Colon (tissue), 2 donors: ENCODE data around the gene TGIF1.

ENCODE experiments used
- FAIRE-seq: peaks from 2 replicates; lab custom pipeline; 2012; peaks lifted over from hg19 to GRCh38; lab: Jason Lieb, UNC
- donor health status: control.
- donor health status: control.

The TGIF1 gene

GRCh38 chr18:3434685-3435084 lies 15.3 kb upstream of the TGIF1 start:
- no peak for FAIRE-seq

DNA sequence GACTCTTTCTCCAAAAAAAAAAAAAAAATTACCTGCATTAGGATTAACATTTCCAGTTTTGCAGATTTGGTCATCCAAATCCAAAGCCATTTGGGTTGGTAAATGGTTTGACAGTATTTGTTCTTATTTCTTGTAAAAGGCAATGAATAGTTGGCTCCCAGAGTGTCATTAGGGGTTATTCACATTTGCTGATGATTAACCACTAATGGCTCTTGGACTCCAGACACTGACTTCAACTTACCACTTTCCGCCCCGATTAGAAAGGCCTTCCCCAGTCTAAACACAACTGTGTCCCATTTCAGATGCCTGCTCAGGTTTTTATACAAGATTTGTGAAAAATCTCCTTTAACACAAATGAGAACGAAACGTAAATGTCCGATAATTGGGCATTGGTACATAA lies 9.6 kb upstream of the TGIF1 start:
- no peak for FAIRE-seq

DNA sequence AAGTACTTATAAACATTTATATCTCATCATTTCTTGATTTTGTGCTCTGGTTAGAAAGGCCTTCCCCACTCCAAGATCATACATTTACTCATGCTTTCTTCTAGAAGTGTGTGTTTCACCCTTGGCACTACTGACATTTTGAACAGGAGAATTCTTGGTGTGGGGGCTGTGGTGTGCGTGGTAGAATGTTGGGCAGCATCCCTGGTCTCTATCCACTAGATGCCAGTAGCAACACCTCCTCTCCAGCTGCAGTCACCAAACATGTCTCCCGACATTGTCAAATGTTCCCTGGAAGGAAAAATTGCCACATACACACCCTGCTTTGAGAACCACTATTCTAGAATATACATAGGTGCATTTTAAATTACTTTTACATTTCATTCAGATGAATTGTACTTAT lies 8.7 kb upstream of the TGIF1 start:
- FAIRE-seq: no peak

DNA sequence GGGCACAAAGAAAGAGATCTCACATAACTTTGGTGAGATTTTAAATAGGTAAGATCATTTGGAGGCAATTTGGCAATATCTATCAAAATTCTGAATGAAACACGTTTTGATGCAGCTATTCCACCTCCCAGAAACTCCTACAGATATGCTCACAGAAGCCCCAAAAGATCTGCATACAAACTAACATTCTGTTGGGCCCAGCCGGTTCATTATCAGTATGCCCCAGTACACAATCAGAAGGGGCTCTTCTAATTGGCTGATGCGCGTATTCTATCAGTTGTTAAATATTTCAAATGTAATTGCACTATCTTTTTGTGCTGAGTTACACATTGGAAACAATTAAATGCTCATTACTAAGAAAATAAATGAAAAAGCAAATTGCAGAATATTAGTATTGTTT lies 7.1 kb upstream of the TGIF1 start:
- FAIRE-seq: no peak

DNA sequence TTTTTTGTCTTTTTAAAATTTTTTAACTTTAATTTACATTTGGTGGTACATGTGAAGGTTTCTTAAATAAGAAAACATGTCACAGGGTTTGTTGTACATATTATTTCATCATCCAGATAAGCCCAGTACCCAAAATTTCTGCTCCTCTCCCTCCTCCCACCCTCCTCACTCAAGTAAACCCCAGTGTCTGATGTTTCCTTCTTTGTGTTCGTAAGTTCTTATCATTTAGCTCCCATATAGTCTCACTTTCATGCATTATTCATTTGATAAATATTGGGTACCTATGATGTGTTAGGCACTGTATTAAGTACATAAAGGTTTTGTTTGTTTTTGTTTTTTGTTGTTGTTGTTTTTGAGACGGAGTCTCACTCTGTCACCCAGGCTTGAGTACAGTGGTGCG lies 5.7 kb upstream of the TGIF1 start:
- no peak for FAIRE-seq

DNA sequence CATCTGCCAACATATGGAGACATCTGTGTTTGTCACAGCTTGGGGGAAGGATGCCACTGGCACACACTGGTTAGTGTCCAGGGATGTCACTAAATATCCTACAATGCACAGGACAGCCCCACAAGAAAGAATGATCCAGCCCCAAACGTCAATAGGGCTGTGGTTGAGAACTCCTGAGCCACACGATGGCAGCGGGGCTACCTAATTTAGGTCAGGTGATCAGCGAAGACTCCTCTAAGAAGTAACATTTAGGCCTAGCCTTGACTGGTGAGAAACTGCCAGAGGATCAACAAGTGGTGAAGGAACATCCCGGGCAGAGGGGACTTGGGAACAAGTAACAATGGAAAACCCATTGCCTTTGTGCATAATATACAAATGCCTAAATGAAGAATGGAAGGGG lies 5.0 kb upstream of the TGIF1 start:
- no peak for FAIRE-seq

- no peak for FAIRE-seq
These were observed 2.7 kb upstream of the TGIF1 start for GRCh38 chr18:3447068-3447894.

DNA sequence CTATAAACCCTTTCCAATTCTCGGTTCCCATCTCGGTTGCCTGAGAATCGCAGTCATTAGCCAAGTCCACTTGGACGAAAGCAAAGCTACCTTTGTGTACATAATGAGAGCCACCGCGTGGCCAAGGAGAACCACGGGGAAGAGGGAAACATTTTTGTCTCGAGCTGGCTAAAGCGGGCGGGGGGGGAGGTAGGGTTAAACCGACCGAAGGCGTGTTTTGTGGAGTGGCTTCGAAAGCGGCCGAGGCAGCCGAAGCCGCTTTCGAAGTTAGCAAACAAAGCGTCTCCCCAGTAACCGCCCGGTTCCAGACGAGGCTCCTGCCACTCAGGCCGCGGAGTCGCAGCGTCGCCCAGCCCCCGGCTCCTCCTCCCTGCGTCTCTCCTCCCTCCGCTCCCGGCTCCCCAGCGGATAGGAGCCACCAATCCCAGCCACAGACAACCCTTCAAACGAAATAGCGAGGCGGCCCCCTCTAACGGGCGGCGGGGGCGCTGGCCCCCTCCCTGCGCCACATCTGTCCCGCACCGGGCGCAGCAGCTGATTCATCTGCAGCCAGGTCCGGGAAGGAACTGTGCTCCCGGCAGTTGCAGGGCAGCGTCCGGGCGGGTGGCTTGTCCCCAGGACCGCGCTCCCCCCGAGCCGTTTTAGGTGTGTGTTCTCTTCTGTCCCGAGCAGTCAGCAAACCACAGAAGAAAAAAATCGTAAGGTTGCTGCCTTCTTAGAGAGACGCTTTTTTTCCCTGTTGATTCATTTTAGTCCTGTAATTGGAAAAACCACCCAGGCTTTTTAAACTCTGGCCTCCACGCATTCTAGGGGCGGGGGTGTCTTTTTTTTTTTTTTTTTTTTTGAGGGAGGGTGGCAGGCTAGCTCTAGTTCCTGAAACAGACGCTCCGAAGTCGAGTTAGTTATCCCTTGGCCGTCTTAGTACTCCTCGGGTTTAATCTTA lies 1.8 kb upstream of the TGIF1 start:
- no peak for FAIRE-seq

DNA sequence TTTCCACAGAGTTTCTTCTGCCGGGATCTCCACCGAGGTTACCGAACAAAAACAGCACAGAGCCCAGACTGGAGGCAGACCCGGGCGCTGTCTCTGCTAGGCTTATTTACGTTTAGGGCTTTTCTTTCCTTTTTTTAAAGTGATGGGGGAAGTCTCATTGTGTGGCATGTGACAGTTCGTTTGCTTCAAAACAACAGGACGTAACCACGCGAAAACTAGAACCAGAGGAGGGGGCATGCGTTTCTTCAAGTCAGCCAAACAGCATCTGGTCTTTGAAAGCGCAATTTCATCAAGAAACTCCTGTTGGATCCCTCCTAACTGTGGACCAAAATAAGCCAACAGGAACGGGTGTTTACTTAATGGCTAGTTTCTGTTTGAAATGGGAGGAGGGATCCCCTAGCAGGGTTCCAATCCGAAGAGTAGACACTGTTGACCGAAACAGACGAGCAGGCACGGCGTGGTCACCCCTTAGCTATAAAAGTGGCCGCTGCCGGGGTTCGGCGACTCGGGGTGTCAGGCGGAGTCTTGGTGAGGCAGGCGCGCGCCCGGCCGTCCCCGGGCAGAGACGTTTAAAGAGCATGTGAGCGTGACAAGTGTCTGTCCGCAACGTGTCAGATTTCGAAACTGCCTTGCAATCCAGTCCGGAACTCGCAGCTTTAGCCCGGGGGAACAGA lies 997 bp upstream of the TGIF1 start:
- no peak for FAIRE-seq

DNA sequence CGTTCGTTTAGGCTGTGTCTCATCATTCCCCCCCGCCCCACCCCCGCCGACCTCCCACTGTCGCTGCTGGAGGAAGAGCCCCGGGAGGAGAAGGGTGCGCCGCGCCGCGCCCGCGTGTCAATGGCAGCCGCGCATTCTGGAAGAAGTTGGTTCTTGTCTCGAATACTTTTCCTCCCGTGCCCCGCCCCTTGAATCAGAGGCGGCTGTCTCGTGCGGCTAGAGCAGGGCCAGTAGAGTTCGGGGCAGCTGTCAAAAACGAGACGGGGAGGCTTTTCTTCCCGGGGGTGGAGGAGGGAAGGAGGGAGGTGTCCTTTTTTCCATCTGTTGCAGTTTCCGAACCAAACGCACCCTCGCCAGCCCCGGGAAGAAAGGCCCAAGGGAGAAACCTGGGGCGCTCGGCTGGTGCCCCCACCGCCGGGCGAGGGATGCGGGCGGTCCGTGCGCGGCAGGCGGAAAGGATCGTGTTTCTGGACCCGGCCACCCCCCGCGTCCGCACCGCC lies 410 bp upstream of the TGIF1 start:
- FAIRE-seq: no peak

DNA sequence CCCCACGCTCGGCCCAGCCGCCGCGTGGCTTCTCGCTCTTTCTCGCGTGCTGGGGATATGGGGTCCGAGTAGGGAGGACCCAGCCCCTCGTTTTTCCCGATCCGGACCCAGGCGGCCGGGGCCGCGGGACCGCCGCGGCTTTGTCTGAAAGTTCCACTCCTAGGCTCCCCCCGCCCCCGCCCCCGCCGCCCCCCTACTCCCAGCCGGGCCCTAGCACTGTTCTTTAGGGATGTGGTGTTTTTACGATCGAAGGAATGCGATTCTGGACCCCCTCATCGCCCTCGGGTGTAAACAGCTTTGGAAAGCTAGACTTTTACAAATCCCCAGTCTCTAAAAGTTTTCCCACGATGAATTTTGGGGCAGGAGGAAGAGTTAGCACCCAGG lies 819 bp downstream of the TGIF1 start:
- no peak for FAIRE-seq

GRCh38 chr18:3451183-3451988 lies 1.4 kb downstream of the TGIF1 start:
- FAIRE-seq: no peak

DNA sequence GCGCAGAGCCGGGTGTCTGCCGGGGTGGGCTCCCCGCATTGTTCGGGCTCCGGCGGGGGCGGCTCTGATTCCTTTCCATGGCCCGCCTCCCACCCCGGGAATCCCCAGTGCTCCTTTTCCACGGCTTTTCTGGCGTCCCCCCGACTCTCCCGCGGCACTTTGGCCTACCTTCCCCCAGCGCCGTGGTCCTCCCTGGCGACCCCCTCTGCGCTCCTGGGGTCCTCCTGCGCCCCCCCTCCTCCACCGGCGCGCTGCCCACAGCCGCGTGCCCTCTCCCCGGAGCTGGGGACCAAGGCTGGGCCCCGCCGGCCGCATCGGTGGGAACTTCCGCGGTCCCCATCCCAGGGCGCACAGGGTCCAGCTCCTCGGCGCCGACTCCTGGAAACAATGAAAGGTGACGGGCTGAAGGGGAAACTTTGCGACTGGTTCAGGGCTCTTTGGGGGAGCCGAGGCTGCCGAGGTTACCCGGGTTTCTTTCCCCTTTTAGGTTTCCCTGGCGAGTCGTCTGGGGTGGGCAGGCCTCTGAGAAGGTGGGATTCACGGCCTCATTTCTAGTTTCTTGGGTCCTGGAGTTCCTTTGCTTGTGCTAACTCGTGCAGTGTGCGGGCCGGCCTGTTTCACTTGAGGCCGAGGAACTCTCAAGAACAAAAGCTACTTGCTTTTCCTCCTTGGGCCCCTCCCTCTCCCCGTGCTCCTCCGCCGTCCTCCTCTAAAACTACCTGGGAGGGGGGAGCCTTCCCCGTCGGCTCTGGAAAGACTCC lies 2.2 kb downstream of the TGIF1 start:
- no peak for FAIRE-seq

DNA sequence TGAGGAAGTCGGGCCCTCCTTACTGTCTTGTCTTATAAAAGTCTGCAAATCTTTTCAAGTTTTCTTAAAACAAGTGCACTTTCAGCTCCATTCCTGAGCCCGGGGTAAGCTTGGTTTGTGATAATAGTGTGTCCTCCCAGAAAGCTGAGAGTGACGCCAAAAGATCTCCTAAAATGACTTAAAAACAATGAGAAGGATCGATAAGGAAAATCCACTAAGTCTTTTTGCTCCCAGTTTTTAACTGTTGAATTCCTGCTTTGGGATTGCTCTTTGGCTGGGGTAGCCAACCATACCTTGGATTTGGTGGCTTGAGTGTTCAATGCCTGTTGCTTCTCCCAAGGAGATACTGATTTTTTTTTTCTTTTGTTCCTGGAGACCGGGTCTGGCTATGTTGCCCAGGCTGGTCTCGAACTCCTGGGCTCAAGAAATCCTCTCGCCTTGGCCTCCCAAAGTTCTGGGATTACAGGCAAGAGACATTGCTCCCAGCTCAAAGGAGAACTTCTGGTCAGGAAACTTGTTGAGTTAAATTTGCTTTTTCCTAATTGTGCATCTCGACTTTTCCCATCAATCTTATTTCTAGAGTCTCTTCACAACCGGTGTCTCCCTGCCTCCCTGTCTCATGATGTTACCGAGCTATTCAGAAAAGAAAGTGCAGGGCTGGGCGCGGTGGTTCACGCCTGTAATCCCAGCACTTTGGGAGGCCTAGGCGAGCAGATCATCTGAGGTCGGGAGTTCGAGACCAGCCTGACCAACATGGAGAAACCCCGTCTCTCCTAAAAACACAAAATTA lies 3.0 kb downstream of the TGIF1 start:
- FAIRE-seq: no peak

GRCh38 chr18:3453540-3454364 lies 3.8 kb downstream of the TGIF1 start:
- FAIRE-seq: no peak

DNA sequence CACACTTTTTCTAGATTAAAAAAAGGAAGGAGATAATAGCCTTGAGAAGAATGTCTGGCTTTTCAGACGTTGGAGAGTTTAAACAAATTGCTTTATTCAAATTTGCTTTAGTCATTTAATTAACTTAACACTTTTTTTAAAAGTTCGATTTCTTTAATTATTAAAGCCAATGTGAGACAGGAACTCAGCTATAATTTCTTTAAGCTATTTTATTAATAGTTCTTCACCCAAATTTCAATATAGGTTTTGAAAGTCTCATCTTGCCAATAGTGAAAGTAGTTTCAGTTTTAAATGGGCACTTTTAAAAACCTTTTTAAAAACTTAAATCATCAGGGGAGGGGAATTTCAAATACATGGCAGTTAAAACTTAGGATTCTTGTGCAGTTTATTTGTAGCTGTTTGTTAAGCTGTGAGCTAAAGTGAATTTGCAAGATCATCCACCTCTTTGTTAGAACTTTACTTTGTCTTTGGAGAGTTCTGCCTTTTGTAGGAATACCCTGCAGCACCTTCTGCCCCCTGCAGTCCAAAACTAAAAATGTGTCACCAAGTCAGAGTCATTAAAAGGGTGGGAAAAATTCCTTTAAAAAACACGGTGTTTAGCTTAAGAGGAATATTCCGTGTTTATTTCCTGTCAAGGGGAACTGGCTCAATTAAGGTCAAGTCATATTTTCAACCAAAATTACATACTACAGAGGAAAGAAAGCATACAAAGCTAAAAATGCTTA lies 4.6 kb downstream of the TGIF1 start:
- FAIRE-seq: peak; percentile 80

DNA sequence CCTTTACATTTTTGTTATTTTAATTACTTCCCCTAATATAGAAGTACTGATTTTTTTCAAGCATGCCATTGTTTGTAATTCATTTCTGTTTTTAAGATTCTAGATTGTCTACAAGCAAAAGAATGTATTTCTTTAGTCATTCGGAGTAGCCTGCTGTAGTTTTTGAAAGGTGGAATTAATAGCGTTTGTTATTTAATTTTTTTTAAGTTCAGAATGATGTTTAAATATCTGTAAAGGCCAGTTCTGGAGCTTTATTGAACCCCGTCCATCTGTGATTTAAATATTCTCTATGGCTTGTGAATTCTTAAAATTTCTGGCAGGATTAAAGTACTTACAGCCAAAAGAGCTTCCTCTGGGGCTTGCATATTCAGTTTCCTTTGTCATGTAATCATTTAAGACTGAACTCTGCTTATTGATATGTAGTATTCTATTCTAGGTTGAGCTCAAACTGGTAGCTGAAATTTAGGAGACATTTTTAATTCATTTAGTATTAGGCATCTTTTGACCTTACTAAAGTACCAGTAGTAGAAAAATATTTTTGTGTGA lies 5.2 kb downstream of the TGIF1 start:
- FAIRE-seq: no peak
